Mammary epithelial cell (primary cell): Measurements from ENCODE around the gene NEDD4.

Experiments used
- EZH2 ChIP-seq: IDR thresholded peaks from 2 replicates; pipeline ENCODE4 v1.6.1; 2012; ENCODE audit warnings: low read length, inconsistent platforms, borderline replicate concordance
- TF ChIP-seq, protein P1 (sequence below), 2 donors: IDR thresholded peaks in 1 of 2; conservative IDR thresholded peaks in 1 of 2; 2 replicates each; pipeline ENCODE4 v1.5.1; 2011 to 2012; ENCODE audit warnings: inconsistent platforms in 2 of 2, low read length in 2 of 2, mild to moderate bottlenecking in 2 of 2, control low read depth in 1 of 2, low read depth in 1 of 2; ENCODE audit not compliant: insufficient read depth in 1 of 2; ENCODE audit errors: extremely low read depth in 1 of 2

DNA sequence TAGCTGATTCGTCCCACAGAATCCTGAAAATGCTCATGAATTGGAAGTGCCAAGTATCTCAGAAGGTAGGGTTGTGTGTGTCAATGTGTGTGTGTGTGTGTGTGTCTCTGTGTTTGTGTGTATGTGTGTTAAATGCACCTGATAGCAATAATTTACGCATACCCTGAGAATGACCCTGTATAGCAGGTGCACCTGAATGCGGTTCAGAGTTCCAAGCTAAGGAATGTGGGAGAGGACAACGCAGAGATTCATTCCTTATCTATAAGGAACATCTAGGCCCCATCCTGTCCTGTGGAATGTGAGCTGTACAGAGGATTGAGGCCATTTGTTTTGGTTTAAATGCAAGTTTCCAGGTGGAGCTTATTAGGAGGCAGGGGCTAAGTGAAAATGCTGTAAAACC is 49.1 kb upstream of the NEDD4 start:
- no peak for TF ChIP-seq EZH2
- TF ChIP-seq, protein P1, sequence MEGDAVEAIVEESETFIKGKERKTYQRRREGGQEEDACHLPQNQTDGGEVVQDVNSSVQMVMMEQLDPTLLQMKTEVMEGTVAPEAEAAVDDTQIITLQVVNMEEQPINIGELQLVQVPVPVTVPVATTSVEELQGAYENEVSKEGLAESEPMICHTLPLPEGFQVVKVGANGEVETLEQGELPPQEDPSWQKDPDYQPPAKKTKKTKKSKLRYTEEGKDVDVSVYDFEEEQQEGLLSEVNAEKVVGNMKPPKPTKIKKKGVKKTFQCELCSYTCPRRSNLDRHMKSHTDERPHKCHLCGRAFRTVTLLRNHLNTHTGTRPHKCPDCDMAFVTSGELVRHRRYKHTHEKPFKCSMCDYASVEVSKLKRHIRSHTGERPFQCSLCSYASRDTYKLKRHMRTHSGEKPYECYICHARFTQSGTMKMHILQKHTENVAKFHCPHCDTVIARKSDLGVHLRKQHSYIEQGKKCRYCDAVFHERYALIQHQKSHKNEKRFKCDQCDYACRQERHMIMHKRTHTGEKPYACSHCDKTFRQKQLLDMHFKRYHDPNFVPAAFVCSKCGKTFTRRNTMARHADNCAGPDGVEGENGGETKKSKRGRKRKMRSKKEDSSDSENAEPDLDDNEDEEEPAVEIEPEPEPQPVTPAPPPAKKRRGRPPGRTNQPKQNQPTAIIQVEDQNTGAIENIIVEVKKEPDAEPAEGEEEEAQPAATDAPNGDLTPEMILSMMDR (conservative IDR thresholded peaks at IDR 0.05 in 1 of 2, IDR thresholded peaks at IDR 0.05 in 1 of 2; ENCODE audit: extremely low read depth in 1 of 2, insufficient read depth in 1 of 2, low read depth in 1 of 2, low read length in 2 of 2) = no peak
